Measurements from ENCODE around the gene GRAMD2A. TPM values are rescaled to one million over a fixed set of nuclear protein-coding genes. Genes with fewer than 3 reads are reported as not detected.

GRAMD2A gene
- under 1 TPM in 1 of 2 experiments, not detected in 1; 0.11 TPM for total RNA-seq

- ATAC-seq (peak; percentile 48), DNase-seq (peak; percentile 64)
- Mint-ChIP-seq H3K9me3 (ENCODE audit: low read depth) (no peaks in the 10 kb centered on the region), H3K27ac (peak within 1 kb of the TSS; percentile 37), H3K4me1 (peaks cover 16% of the 10 kb centered on the region), H3K4me3 (peak within 1 kb of the TSS; percentile 44), H3K36me3 (ENCODE audit: low read depth) (peaks cover 45% of the 10 kb centered on the region), H3K27me3 (peaks cover 12% of the 10 kb centered on the region)
- intact Hi-C loops (cut with DNase I, micrococcal nuclease): loop anchor here (2.0 to 5.0 kb wide), 5 partner anchors 31 to 179 kb away; partner anchors contain the start of genes PARP6 (in 2 of the 2), HEXA (in 1 of the 2) and PKM (in 1 of the 2)
- ChIA-PET POLR2A (interaction anchor here (1.5 kb wide), 1 partner anchor 29 kb away, joined by 8 read pairs; no protein-coding TSS in a partner anchor), CTCF (interaction anchor here (0.6 to 3.8 kb wide), 9 partner anchors 14 to 1837 kb away, joined by 3 to 22 read pairs (median 3); no protein-coding TSS in a partner anchor)
These were observed at the start of gene GRAMD2A for GRCh38 chr15:72197460-72198355. GRAMD2A (minus strand) TSS chr15:72197787.

- H3K4me3 Mint-ChIP-seq: no peak overlapping the region
- H3K9me3 Mint-ChIP-seq (ENCODE audit: low read depth): no peaks in the 10 kb centered on the region
- POLR2A ChIA-PET: interaction anchor here (0.7 kb wide), 1 partner anchor 14 kb away, joined by 3 read pairs; no protein-coding TSS in a partner anchor
- no peak overlapping the region for H3K27ac Mint-ChIP-seq
- H3K36me3 Mint-ChIP-seq (ENCODE audit: low read depth): peaks cover 33% of the 10 kb centered on the region
- intact Hi-C loops (cut with DNase I, micrococcal nuclease): no loop called here
- CTCF ChIA-PET: interaction anchor here (0.6 to 2.0 kb wide), 2 partner anchors 16 to 30 kb away, joined by 4 to 11 read pairs; no protein-coding TSS in a partner anchor
- DNase-seq (no peak), ATAC-seq (no peak)
- peaks cover 13% of the 10 kb centered on the region for H3K4me1 Mint-ChIP-seq
- no peaks in the 10 kb centered on the region for H3K27me3 Mint-ChIP-seq
These were observed 45.3 kb upstream of the GRAMD2A start for GRCh38 chr15:72242775-72243370.

- Mint-ChIP-seq H3K27ac (peak overlapping the region; percentile 21), H3K27me3 (no peaks in the 10 kb centered on the region), H3K36me3 (ENCODE audit: low read depth) (peaks cover 25% of the 10 kb centered on the region), H3K4me3 (no peak overlapping the region), H3K4me1 (peaks cover 31% of the 10 kb centered on the region), H3K9me3 (ENCODE audit: low read depth) (no peaks in the 10 kb centered on the region)
- ChIA-PET POLR2A (interaction anchor here (0.8 to 1.6 kb wide), 3 partner anchors 9 to 11 kb away, joined by 3 to 7 read pairs (median 6); partner anchors contain the start of gene PKM), CTCF (interaction anchor here (0.5 to 1.3 kb wide), 2 partner anchors 12 to 40 kb away, joined by 3 to 4 read pairs; no protein-coding TSS in a partner anchor)
- DNase-seq (no peak), ATAC-seq (no peak)
- intact Hi-C loops (cut with DNase I, micrococcal nuclease): loop anchor here in 1 of 2 experiments (10.0 kb wide), 1 partner anchor 1755 kb away; the partner anchor contains the start of genes PML and STOML1
These were observed 42.1 kb upstream of the GRAMD2A start for GRCh38 chr15:72239652-72240051.

- peaks cover 35% of the 10 kb centered on the region for H3K4me1 Mint-ChIP-seq
These were observed 41.0 kb upstream of the GRAMD2A start for GRCh38 chr15:72238586-72238985.

GRCh38 chr15:72237853-72238224 lies 40.3 kb upstream of the GRAMD2A start:
- H3K4me1 Mint-ChIP-seq: peaks cover 38% of the 10 kb centered on the region
- peaks cover 18% of the 10 kb centered on the region for H3K36me3 Mint-ChIP-seq (ENCODE audit: low read depth)
- DNase-seq: peak; percentile 17
- peak; percentile 30 for ATAC-seq
- ChIA-PET POLR2A (interaction anchor here (2.7 kb wide), 1 partner anchor 11 kb away, joined by 27 read pairs; no protein-coding TSS in a partner anchor), CTCF (interaction anchor here (1.8 to 3.1 kb wide), 2 partner anchors 11 to 14 kb away, joined by 7 to 19 read pairs; no protein-coding TSS in a partner anchor)
- no peaks in the 10 kb centered on the region for H3K27me3 Mint-ChIP-seq
- intact Hi-C loops (cut with DNase I, micrococcal nuclease): loop anchor here (1.0 to 10.0 kb wide), 4 partner anchors 10 to 1757 kb away; partner anchors contain the start of genes PML (in 1 of the 2) and STOML1 (in 1 of the 2)
- no peaks in the 10 kb centered on the region for H3K9me3 Mint-ChIP-seq (ENCODE audit: low read depth)
- peak overlapping the region; percentile 72 for H3K4me3 Mint-ChIP-seq
- H3K27ac Mint-ChIP-seq: peak overlapping the region; percentile 94

More at GRCh38 chr15:72238586-72238985, 41.0 kb upstream of the GRAMD2A start:
- no peak overlapping the region for H3K4me3 Mint-ChIP-seq
- no peaks in the 10 kb centered on the region for H3K27me3 Mint-ChIP-seq
- ATAC-seq (no peak), DNase-seq (no peak)
- intact Hi-C loops (cut with DNase I, micrococcal nuclease): loop anchor here in 1 of 2 experiments (10.0 kb wide), 1 partner anchor 1756 kb away; the partner anchor contains the start of genes PML and STOML1
- peaks cover 20% of the 10 kb centered on the region for H3K36me3 Mint-ChIP-seq (ENCODE audit: low read depth)
- ChIA-PET POLR2A (interaction anchor here (0.7 to 2.7 kb wide), 3 partner anchors 9 to 125 kb away, joined by 3 to 27 read pairs (median 6); no protein-coding TSS in a partner anchor), CTCF (interaction anchor here (0.5 to 3.1 kb wide), 4 partner anchors 12 to 1754 kb away, joined by 3 to 19 read pairs (median 6); no protein-coding TSS in a partner anchor)
- no peak overlapping the region for H3K27ac Mint-ChIP-seq
- H3K9me3 Mint-ChIP-seq (ENCODE audit: low read depth): no peaks in the 10 kb centered on the region

- Mint-ChIP-seq H3K27me3 (no peaks in the 10 kb centered on the region), H3K36me3 (ENCODE audit: low read depth) (peaks cover 14% of the 10 kb centered on the region), H3K4me1 (peaks cover 44% of the 10 kb centered on the region), H3K4me3 (peak overlapping the region; percentile 72), H3K9me3 (ENCODE audit: low read depth) (no peaks in the 10 kb centered on the region), H3K27ac (peak overlapping the region; percentile 94)
- intact Hi-C loops (cut with DNase I, micrococcal nuclease): loop anchor here (1.0 to 10.0 kb wide), 4 partner anchors 9 to 1758 kb away; partner anchors contain the start of genes PML (in 1 of the 2) and STOML1 (in 1 of the 2)
- ChIA-PET POLR2A (interaction anchor here (2.7 kb wide), 1 partner anchor 10 kb away, joined by 27 read pairs; no protein-coding TSS in a partner anchor), CTCF (interaction anchor here (1.0 to 3.1 kb wide), 3 partner anchors 11 to 36 kb away, joined by 3 to 19 read pairs (median 7); no protein-coding TSS in a partner anchor)
- peak; percentile 88 for DNase-seq
- peak; percentile 97 for ATAC-seq
These were observed 39.7 kb upstream of the GRAMD2A start for GRCh38 chr15:72237029-72237852.

GRCh38 chr15:72236381-72237003 lies 38.9 kb upstream of the GRAMD2A start:
- Mint-ChIP-seq H3K27me3 (no peaks in the 10 kb centered on the region), H3K4me3 (peak overlapping the region; percentile 72), H3K9me3 (ENCODE audit: low read depth) (no peaks in the 10 kb centered on the region), H3K36me3 (ENCODE audit: low read depth) (peaks cover 10% of the 10 kb centered on the region), H3K27ac (peak overlapping the region; percentile 94), H3K4me1 (peaks cover 46% of the 10 kb centered on the region)
- ChIA-PET POLR2A (interaction anchor here (0.6 to 2.7 kb wide), 2 partner anchors 9 to 13 kb away, joined by 4 to 27 read pairs; no protein-coding TSS in a partner anchor), CTCF (interaction anchor here (1.0 to 3.1 kb wide), 2 partner anchors 10 to 37 kb away, joined by 3 to 19 read pairs; no protein-coding TSS in a partner anchor)
- DNase-seq (no peak), ATAC-seq (no peak)
- intact Hi-C loops (cut with DNase I, micrococcal nuclease): loop anchor here (1.0 to 10.0 kb wide), 4 partner anchors 8 to 1758 kb away; partner anchors contain the start of genes PML (in 1 of the 2) and STOML1 (in 1 of the 2)

GRCh38 chr15:72235298-72235697 lies 37.7 kb upstream of the GRAMD2A start:
- no peaks in the 10 kb centered on the region for H3K27me3 Mint-ChIP-seq
- H3K4me1 Mint-ChIP-seq: peaks cover 46% of the 10 kb centered on the region
- ChIA-PET CTCF (interaction anchor here (0.9 kb wide), 1 partner anchor 8 kb away, joined by 4 read pairs; no protein-coding TSS in a partner anchor), POLR2A (no interaction called here)
- intact Hi-C loops (cut with DNase I, micrococcal nuclease): loop anchor here in 1 of 2 experiments (10.0 kb wide), 1 partner anchor 1760 kb away; the partner anchor contains the start of genes PML and STOML1
- ATAC-seq: no peak
- DNase-seq: no peak
- no peak overlapping the region for H3K27ac Mint-ChIP-seq
- peaks cover 5% of the 10 kb centered on the region for H3K36me3 Mint-ChIP-seq (ENCODE audit: low read depth)
- H3K9me3 Mint-ChIP-seq (ENCODE audit: low read depth): no peaks in the 10 kb centered on the region
- no peak overlapping the region for H3K4me3 Mint-ChIP-seq

- H3K27ac Mint-ChIP-seq: no peak overlapping the region
- H3K36me3 Mint-ChIP-seq (ENCODE audit: low read depth): peaks cover 15% of the 10 kb centered on the region
- peaks cover 41% of the 10 kb centered on the region for H3K4me1 Mint-ChIP-seq
- intact Hi-C loops (cut with DNase I, micrococcal nuclease): loop anchor here in 1 of 2 experiments (10.0 kb wide), 1 partner anchor 1761 kb away; the partner anchor contains the start of genes PML and STOML1
- H3K4me3 Mint-ChIP-seq: no peak overlapping the region
- POLR2A ChIA-PET: no interaction called here
- ATAC-seq (no peak), DNase-seq (no peak)
- CTCF ChIA-PET: no interaction called here
- H3K9me3 Mint-ChIP-seq (ENCODE audit: low read depth): no peaks in the 10 kb centered on the region
- no peaks in the 10 kb centered on the region for H3K27me3 Mint-ChIP-seq
These were observed 36.2 kb upstream of the GRAMD2A start for GRCh38 chr15:72233769-72234168.
